ENCODE data around the gene VILL.

DNA sequence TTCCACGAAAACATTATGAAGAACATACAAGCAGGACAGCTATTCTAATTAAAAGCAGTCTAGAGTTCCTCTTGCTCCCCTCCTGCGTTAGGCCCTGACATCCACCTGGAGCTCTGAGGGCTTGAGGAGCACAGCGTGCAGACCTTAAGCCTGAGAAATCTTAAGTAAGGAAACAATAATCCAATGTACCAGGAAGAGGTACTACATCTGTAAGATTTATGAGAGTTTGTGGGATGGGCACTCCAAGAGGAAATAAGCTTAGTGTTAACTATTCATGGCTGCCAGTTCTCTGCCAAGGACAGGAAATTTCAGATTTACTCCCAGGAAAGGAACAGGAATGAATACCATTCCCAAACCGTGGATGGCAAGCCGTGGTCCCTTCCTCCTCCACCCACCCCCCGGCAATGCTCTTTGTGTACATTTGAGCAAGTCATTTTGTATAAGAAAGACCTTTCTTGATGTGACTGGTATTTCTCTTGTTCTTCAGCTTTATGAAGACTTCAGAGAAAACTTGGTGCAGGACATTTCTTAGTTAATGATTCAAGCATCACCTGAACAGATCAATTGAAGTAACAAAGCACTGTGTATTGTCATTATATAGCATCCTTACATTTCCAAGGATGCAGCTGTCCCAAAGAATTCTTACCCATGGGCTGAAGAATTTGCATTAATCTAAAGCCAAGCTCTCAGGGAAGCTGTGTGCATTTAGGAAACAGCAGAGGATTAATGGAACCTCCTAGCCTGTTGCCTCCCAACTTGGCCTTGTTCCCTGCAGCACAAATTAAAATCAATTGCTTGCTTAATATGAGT is 28.8 kb upstream of the VILL start:
- TF ChIP-seq, protein P1, sequence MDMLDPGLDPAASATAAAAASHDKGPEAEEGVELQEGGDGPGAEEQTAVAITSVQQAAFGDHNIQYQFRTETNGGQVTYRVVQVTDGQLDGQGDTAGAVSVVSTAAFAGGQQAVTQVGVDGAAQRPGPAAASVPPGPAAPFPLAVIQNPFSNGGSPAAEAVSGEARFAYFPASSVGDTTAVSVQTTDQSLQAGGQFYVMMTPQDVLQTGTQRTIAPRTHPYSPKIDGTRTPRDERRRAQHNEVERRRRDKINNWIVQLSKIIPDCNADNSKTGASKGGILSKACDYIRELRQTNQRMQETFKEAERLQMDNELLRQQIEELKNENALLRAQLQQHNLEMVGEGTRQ (IDR thresholded peaks at IDR 0.05; ENCODE audit: borderline replicate concordance, low read depth, low read length), result no peak
- TF ChIP-seq, protein P2, sequence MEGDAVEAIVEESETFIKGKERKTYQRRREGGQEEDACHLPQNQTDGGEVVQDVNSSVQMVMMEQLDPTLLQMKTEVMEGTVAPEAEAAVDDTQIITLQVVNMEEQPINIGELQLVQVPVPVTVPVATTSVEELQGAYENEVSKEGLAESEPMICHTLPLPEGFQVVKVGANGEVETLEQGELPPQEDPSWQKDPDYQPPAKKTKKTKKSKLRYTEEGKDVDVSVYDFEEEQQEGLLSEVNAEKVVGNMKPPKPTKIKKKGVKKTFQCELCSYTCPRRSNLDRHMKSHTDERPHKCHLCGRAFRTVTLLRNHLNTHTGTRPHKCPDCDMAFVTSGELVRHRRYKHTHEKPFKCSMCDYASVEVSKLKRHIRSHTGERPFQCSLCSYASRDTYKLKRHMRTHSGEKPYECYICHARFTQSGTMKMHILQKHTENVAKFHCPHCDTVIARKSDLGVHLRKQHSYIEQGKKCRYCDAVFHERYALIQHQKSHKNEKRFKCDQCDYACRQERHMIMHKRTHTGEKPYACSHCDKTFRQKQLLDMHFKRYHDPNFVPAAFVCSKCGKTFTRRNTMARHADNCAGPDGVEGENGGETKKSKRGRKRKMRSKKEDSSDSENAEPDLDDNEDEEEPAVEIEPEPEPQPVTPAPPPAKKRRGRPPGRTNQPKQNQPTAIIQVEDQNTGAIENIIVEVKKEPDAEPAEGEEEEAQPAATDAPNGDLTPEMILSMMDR (IDR thresholded peaks at IDR 0.05), result no peak
- TF ChIP-seq, protein P3, sequence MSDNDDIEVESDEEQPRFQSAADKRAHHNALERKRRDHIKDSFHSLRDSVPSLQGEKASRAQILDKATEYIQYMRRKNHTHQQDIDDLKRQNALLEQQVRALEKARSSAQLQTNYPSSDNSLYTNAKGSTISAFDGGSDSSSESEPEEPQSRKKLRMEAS (IDR thresholded peaks at IDR 0.05; ENCODE audit: low read depth), result no peak
- no peak for TF ChIP-seq SIN3A (IDR thresholded peaks at IDR 0.05; ENCODE audit: borderline replicate concordance, low read depth, low read length)
- no peak for TF ChIP-seq FOSL2 (IDR thresholded peaks at IDR 0.05; ENCODE audit: borderline replicate concordance, low read depth)
- TF ChIP-seq NRF1 (IDR thresholded peaks at IDR 0.05; ENCODE audit: low read depth, low read length), result no peak
- TF ChIP-seq SMC3 (IDR thresholded peaks at IDR 0.05; ENCODE audit: low read depth, low read length), result no peak
- TF ChIP-seq TEAD4 (IDR thresholded peaks at IDR 0.05; ENCODE audit: borderline replicate concordance, insufficient read depth), result no peak
- TF ChIP-seq, protein P4, sequence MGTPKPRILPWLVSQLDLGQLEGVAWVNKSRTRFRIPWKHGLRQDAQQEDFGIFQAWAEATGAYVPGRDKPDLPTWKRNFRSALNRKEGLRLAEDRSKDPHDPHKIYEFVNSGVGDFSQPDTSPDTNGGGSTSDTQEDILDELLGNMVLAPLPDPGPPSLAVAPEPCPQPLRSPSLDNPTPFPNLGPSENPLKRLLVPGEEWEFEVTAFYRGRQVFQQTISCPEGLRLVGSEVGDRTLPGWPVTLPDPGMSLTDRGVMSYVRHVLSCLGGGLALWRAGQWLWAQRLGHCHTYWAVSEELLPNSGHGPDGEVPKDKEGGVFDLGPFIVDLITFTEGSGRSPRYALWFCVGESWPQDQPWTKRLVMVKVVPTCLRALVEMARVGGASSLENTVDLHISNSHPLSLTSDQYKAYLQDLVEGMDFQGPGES (IDR thresholded peaks at IDR 0.05; ENCODE audit: low read depth, low read length), result no peak
- no peak for TF ChIP-seq EP300 (IDR thresholded peaks at IDR 0.05; ENCODE audit: borderline replicate concordance in 1 of 2, low read depth in 1 of 2, low read length in 1 of 2)
- TF ChIP-seq TAF1 (IDR thresholded peaks at IDR 0.05; ENCODE audit: borderline replicate concordance, low read depth, low read length), result no peak
- no peak for TF ChIP-seq POLR2AphosphoS5 (IDR thresholded peaks at IDR 0.05; ENCODE audit: low read depth, low read length)
- TF ChIP-seq RAD21 (IDR thresholded peaks at IDR 0.05; ENCODE audit: low read length), result no peak

Data from SK-N-SH (cell line).